Activated T-helper 9 cell treated with anti-CD3 and anti-CD28 coated beads, Interleukin-2, amount 50 U/mL, for 16 hours (primary cell): Measurements from ENCODE around the gene BFSP1.

ENCODE experiments used
- DNase-seq: peaks from one replicate; pipeline ENCODE4 v3.0.0-alpha.2; 2020; ENCODE audit warnings: low read depth

Gene BFSP1

GRCh38 chr20:17557675-17558006 lies 26.5 kb upstream of the BFSP1 start:
- no peak for DNase-seq

- no peak for DNase-seq
Measured at GRCh38 chr20:17556837-17557674, 25.9 kb upstream of the BFSP1 start.

- no peak for DNase-seq
Measured at GRCh38 chr20:17555106-17555505, 23.9 kb upstream of the BFSP1 start.

- no peak for DNase-seq
Measured at GRCh38 chr20:17549131-17549530, 18.0 kb upstream of the BFSP1 start.

- no peak for DNase-seq
Measured at GRCh38 chr20:17545127-17545526, 13.9 kb upstream of the BFSP1 start.

GRCh38 chr20:17543531-17544131 lies 12.5 kb upstream of the BFSP1 start:
- no peak for DNase-seq

- DNase-seq: no peak
Measured at GRCh38 chr20:17542993-17543412, 11.8 kb upstream of the BFSP1 start.

- DNase-seq: no peak
Measured at GRCh38 chr20:17542481-17542880, 11.3 kb upstream of the BFSP1 start.

- no peak for DNase-seq
Measured at GRCh38 chr20:17541996-17542395, 10.8 kb upstream of the BFSP1 start.

GRCh38 chr20:17541596-17541995 lies 10.4 kb upstream of the BFSP1 start:
- DNase-seq: no peak

- DNase-seq: no peak
Measured at GRCh38 chr20:17538517-17539170, 7.5 kb upstream of the BFSP1 start.

- no peak for DNase-seq
Measured at GRCh38 chr20:17537959-17538358, 6.8 kb upstream of the BFSP1 start.

- peak; percentile 41 for DNase-seq
Measured at GRCh38 chr20:17536944-17537444, 5.8 kb upstream of the BFSP1 start.

GRCh38 chr20:17534077-17534476 lies 2.9 kb upstream of the BFSP1 start:
- no peak for DNase-seq

- DNase-seq: no peak
Measured at GRCh38 chr20:17533396-17533795, 2.2 kb upstream of the BFSP1 start.

GRCh38 chr20:17531665-17532025 lies 466 bp upstream of the BFSP1 start:
- DNase-seq: no peak

- DNase-seq: no peak
Measured at GRCh38 chr20:17530153-17530552, 1.0 kb downstream of the BFSP1 start.

- no peak for DNase-seq
Measured at GRCh38 chr20:17529586-17529985, 1.6 kb downstream of the BFSP1 start.

GRCh38 chr20:17525650-17526049 lies 5.5 kb downstream of the BFSP1 start:
- no peak for DNase-seq

- DNase-seq: no peak
Measured at GRCh38 chr20:17525132-17525531, 6.0 kb downstream of the BFSP1 start.

- DNase-seq: no peak
Measured at GRCh38 chr20:17524560-17524959, 6.6 kb downstream of the BFSP1 start.

GRCh38 chr20:17523326-17523725 lies 7.9 kb downstream of the BFSP1 start:
- DNase-seq: no peak

- no peak for DNase-seq
Measured at GRCh38 chr20:17522528-17522927, 8.7 kb downstream of the BFSP1 start.
